Uterus (tissue), 2 donors: Measurements from ENCODE around the gene LNPK.

Experiments
- POLR2A ChIP-seq, 2 donors: fragments of 450-650 bp; IDR thresholded peaks; one replicate each; pipeline ENCODE4 v1.6.1; 2016; ENCODE audit warnings: antibody characterized with exemption in 2 of 2, mild to moderate bottlenecking in 1 of 2, moderate library complexity in 1 of 2
- TF ChIP-seq, protein P1 (sequence below), 4 experiments: fragments of 200-600 bp in 2 of 4; fragments of 450-650 bp in 2 of 4; sonication (generic) in 2 of 4; IDR thresholded peaks; one replicate each; pipeline ENCODE4 v1.5.1; 2016 to 2019; ENCODE audit warnings: antibody characterized with exemption in 4 of 4, mild to moderate bottlenecking in 2 of 4, moderate library complexity in 1 of 4

DNA sequence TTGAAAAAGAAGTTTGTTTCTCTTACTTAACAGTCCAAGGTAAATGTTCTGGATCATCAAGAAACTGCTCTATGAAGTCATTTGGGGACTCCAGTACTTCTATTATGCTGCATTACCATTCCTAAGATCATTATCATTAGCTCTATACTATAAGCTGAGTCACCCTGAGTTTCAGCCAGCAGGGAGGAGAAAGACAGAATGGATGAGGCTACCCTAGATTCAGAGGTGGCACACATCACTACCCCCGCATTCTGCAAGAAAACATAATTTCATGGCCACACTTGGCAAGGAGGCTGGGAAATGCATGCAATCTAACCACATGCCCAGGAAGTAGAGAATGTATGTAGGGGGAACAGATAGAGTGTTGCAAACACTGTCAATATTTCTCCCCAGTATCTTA, 16.6 kb upstream of the LNPK start:
- TF ChIP-seq, protein P1, sequence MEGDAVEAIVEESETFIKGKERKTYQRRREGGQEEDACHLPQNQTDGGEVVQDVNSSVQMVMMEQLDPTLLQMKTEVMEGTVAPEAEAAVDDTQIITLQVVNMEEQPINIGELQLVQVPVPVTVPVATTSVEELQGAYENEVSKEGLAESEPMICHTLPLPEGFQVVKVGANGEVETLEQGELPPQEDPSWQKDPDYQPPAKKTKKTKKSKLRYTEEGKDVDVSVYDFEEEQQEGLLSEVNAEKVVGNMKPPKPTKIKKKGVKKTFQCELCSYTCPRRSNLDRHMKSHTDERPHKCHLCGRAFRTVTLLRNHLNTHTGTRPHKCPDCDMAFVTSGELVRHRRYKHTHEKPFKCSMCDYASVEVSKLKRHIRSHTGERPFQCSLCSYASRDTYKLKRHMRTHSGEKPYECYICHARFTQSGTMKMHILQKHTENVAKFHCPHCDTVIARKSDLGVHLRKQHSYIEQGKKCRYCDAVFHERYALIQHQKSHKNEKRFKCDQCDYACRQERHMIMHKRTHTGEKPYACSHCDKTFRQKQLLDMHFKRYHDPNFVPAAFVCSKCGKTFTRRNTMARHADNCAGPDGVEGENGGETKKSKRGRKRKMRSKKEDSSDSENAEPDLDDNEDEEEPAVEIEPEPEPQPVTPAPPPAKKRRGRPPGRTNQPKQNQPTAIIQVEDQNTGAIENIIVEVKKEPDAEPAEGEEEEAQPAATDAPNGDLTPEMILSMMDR (IDR thresholded peaks at IDR 0.05), result no peak
- no peak for TF ChIP-seq POLR2A (IDR thresholded peaks at IDR 0.05)
